ENCODE results near the gene FBLN7.
"Not testable (repeated sequence)": the region's sequence is repeated elsewhere in the genome, so short reads cannot be mapped to it uniquely, and the experiment has no call there.

Gene FBLN7

DNA sequence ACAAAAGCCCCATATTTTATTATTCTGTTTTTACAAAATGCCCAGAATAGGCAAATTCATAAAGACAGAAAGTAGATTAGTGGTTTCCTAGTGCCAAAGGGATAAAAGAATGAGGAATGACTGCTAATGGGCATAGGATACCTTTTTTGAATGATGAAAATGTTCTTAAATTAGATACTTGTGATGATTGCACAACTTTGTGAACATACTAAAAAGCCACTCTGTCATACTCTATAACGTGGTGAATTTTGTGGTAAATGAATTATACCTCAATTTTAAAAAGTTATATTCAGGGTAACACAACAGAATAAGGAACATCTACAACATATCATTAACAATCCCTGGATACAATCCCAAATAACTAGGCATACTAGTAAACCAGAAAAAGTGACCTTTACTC, 9.1 kb upstream of the FBLN7 start:
- Histone ChIP-seq H3K4me1 (ENCODE audit: insufficient read depth, low read length) (no peaks in the 10 kb centered on the region), H3K9me3 (ENCODE audit: low read length) (no peaks in the 10 kb centered on the region), H3K36me3 (ENCODE audit: insufficient read depth, low read length) (no peaks in the 10 kb centered on the region), H3K4me3 (ENCODE audit: low read length) (no peak overlapping the region), H3K27me3 (ENCODE audit: insufficient read depth, low read length) (no peaks in the 10 kb centered on the region), H2AFZ (ENCODE audit: low read depth, low read length) (no peak overlapping the region)

DNA sequence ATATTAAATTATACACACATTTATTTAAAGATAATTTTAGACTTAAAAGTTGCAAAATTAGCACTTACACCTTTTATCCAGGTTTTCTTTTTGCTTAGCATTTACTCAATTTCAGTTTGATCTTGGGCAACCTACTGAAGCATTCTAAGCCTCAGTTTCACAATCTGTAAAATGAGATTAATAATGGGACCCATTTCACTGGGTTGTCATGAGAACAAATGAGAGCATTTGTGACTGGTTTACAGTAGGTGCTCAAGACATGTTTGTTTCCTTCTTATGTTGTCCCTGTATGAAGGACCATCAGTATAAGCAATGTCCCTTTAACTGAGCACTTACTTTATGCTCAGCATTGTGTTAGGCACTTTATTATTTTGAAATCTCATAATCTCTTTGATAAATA, 4.8 kb upstream of the FBLN7 start:
- H3K4me3 ChIP-seq (ENCODE audit: low read length) = no peak overlapping the region
- H3K27me3 ChIP-seq (ENCODE audit: insufficient read depth, low read length) = no peaks in the 10 kb centered on the region
- H2AFZ ChIP-seq (ENCODE audit: low read depth, low read length) = no peak overlapping the region
- H3K4me1 ChIP-seq (ENCODE audit: insufficient read depth, low read length) = no peaks in the 10 kb centered on the region
- no peaks in the 10 kb centered on the region for H3K36me3 ChIP-seq (ENCODE audit: insufficient read depth, low read length)
- H3K9me3 ChIP-seq (ENCODE audit: low read length) = no peaks in the 10 kb centered on the region

DNA sequence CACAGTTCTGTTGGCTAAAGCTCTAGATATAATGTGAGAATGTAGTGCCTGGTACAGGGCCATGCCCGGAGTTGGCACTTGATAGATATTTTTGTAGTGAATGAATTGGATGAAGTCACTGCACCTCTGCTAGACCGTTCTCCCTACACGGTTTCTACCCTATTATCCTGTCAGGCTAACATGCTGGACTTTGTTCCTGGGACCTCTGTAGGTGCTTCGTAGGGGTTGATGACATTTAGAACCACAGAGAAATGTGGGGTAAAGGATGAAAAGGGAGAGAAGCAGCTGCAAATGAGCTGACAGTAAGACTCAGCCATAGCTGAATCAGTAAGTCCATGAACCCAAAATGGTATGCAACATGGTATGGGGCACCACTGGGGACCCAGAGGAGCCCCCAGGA, 4.1 kb upstream of the FBLN7 start:
- Histone ChIP-seq H3K4me3 (ENCODE audit: low read length) (no peak overlapping the region), H3K27me3 (ENCODE audit: insufficient read depth, low read length) (no peaks in the 10 kb centered on the region), H3K36me3 (ENCODE audit: insufficient read depth, low read length) (no peaks in the 10 kb centered on the region), H3K4me1 (ENCODE audit: insufficient read depth, low read length) (no peaks in the 10 kb centered on the region), H2AFZ (ENCODE audit: low read depth, low read length) (no peak overlapping the region), H3K9me3 (ENCODE audit: low read length) (no peaks in the 10 kb centered on the region)

DNA sequence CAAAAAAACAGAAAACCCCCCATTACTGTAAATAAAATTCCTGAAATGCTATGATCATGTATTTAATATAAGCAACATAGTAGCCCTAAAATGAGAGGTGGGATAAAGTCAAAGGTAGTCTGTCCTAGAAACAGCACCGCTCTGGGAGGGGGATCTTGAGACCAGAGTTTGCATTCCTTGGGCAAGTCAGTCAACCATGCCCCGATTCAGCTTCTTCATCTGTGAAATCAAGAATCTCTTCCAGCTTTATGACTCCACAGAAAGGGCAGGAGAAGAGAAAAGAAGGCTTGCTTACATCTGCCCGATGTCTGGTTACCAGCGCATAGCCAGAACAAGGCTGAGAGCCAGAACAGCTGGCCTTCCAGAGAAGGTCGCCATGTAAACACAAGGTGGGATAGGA, 2.1 kb upstream of the FBLN7 start:
- H2AFZ ChIP-seq (ENCODE audit: low read depth, low read length) = no peak overlapping the region

DNA sequence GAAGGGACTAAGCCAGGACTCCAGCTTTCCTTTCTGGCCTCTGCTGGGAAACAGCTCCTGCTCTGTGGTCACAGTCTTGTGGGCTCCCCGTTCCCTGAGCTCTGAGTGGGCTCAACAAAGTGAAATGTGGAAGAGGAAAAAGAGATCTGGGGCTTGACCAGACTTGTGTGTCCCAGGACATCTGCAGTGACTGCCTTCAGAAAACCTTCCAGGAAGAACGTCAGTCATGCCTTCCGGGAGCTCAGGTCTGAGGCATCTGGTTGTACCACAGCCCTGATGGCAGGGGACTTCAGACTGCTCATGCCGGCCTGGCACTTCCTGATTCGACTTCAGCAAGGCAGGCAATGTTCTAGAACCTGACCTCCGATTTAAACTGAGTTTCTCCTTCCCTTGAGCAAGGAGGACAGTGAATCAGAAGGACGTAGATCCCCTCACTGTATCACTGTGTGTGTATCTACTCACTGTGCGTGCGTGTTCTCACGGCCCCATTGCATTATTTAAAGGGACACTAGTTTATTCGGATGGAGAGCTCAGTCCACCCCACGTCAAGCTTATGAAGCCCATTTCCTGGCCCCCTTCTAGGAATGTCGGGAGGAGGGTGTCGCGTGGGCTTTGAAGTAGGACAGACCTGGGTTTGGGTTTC, 548 bp upstream of the FBLN7 start:
- Histone ChIP-seq H2AFZ (ENCODE audit: low read depth, low read length) (peak overlapping the region; percentile 14), H3K9me3 (ENCODE audit: low read length) (no peaks in the 10 kb centered on the region), H3K36me3 (ENCODE audit: insufficient read depth, low read length) (no peaks in the 10 kb centered on the region), H3K4me3 (ENCODE audit: low read length) (peak overlapping the region; percentile 39), H3K4me1 (ENCODE audit: insufficient read depth, low read length) (no peaks in the 10 kb centered on the region), H3K27me3 (ENCODE audit: insufficient read depth, low read length) (no peaks in the 10 kb centered on the region)

More for the DNA sequence above, 2.1 kb upstream of the FBLN7 start:
- H3K4me3 ChIP-seq (ENCODE audit: low read length) = no peak overlapping the region
- no peaks in the 10 kb centered on the region for H3K4me1 ChIP-seq (ENCODE audit: insufficient read depth, low read length)
- H3K27me3 ChIP-seq (ENCODE audit: insufficient read depth, low read length) = no peaks in the 10 kb centered on the region
- H3K9me3 ChIP-seq (ENCODE audit: low read length) = no peaks in the 10 kb centered on the region
- no peaks in the 10 kb centered on the region for H3K36me3 ChIP-seq (ENCODE audit: insufficient read depth, low read length)

DNA sequence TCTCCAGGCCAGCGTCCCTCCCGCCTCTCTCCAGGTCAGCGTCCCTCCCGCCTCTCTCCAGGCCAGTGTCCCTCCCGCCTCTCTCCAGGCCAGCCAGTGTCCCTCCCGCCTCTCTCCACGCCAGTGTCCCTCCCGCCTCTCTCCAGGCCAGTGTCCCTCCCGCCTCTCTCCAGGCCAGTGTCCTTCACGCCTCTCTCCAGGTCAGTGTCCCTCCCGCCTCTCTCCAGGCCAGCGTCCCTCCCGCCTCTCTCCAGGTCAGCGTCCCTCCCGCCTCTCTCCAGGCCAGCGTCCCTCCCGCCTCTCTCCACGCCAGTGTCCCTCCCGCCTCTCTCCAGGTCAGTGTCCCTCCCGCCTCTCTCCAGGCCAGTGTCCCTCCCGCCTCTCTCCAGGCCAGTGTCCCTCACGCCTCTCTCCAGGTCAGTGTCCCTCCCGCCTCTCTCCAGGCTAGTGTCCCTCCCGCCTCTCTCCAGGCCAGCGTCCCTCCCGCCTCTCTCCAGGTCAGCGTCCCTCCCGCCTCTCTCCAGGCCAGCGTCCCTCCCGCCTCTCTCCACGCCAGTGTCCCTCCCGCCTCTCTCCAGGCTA, 939 bp downstream of the FBLN7 start:
- H3K4me3 ChIP-seq (ENCODE audit: low read length); H3K27me3 ChIP-seq (ENCODE audit: insufficient read depth, low read length); H2AFZ ChIP-seq (ENCODE audit: low read depth, low read length); H3K9me3 ChIP-seq (ENCODE audit: low read length); H3K4me1 ChIP-seq (ENCODE audit: insufficient read depth, low read length); H3K36me3 ChIP-seq (ENCODE audit: insufficient read depth, low read length): not testable (repeated sequence)

DNA sequence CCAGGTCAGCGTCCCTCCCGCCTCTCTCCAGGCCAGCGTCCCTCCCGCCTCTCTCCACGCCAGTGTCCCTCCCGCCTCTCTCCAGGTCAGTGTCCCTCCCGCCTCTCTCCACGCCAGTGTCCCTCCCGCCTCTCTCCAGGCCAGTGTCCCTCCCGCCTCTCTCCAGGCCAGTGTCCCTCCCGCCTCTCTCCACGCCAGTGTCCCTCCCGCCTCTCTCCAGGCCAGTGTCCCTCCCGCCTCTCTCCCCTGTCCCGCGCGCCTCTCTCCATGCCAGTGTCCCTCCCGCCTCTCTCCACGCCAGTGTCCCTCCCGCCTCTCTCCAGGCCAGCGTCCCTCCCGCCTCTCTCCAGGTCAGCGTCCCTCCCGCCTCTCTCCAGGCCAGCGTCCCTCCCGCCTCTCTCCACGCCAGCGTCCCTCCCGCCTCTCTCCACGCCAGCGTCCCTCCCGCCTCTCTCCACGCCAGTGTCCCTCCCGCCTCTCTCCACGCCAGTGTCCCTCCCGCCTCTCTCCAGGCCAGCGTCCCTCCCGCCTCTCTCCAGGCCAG, 1.5 kb downstream of the FBLN7 start:
- H3K4me1 ChIP-seq (ENCODE audit: insufficient read depth, low read length); H3K27me3 ChIP-seq (ENCODE audit: insufficient read depth, low read length); H3K9me3 ChIP-seq (ENCODE audit: low read length); H3K36me3 ChIP-seq (ENCODE audit: insufficient read depth, low read length); H2AFZ ChIP-seq (ENCODE audit: low read depth, low read length); H3K4me3 ChIP-seq (ENCODE audit: low read length): not testable (repeated sequence)

DNA sequence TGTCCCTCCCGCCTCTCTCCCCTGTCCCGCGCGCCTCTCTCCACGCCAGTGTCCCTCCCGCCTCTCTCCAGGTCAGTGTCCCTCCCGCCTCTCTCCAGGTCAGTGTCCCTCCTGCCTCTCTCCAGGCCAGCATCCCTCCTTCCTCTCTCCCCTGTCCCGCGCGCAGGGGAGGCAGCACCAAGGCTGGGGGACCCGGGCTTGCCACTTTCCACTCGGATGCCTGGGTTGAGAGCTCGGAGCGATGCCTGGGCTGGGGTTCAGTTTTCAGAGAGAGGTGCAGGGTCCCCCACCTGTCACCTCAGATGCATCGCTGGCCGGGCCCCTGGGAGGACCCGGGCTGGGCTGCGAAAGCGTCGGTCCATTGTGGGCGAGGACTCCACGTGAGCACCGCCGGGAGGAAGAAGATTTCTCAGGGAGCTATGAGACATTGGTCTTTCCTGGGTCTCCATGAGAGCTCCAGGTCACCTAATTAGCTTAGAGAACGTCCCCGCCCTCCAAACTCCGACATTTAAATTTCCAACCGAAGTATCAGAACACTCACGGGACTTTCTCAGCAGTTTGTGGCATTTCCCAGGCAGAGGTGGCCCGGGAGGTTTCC, 2.1 kb downstream of the FBLN7 start:
- Histone ChIP-seq H3K4me1 (ENCODE audit: insufficient read depth, low read length) (no peaks in the 10 kb centered on the region), H3K27me3 (ENCODE audit: insufficient read depth, low read length) (no peaks in the 10 kb centered on the region), H3K4me3 (ENCODE audit: low read length) (no peak overlapping the region)

DNA sequence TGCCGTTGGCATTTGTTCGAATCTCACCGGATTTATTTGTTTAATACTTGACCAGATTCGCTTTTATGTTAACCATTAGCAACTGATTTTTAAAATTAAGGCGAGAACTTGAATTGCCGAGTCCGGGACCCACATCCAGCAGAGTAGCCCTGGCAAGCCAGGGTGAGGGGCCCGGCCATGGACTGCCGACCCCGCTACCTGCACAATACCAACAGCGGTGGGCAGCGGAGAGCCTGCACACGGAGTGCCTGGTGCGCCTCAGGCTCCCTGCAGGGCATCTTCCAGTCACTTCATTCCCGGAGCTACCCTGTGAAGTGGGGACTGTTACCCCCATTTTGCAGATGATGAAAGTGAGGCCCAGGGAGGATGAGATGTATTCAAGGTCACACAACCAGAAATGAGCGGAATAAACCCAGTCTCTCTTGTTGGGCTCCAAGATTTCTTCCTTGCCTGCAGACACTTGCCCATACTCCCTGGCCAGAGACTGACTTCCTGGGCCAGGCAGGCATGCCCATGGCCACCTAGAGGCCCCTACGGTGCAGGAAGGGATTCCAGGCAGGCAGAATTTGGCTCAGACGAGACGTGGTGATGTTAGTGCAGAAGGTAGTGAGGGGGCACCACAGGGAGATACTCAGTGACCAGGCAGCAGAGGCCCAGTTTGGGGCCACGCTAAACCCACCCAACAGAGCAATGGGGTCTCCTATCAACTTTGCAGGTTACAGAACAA, 2.9 kb downstream of the FBLN7 start:
- H2AFZ ChIP-seq (ENCODE audit: low read depth, low read length) = no peak overlapping the region
- H3K9me3 ChIP-seq (ENCODE audit: low read length) = no peaks in the 10 kb centered on the region
- H3K4me1 ChIP-seq (ENCODE audit: insufficient read depth, low read length) = no peaks in the 10 kb centered on the region
- H3K36me3 ChIP-seq (ENCODE audit: insufficient read depth, low read length) = no peaks in the 10 kb centered on the region
- no peak overlapping the region for H3K4me3 ChIP-seq (ENCODE audit: low read length)
- no peaks in the 10 kb centered on the region for H3K27me3 ChIP-seq (ENCODE audit: insufficient read depth, low read length)

More for the DNA sequence above, 2.1 kb downstream of the FBLN7 start:
- Histone ChIP-seq H3K36me3 (ENCODE audit: insufficient read depth, low read length) (no peaks in the 10 kb centered on the region), H3K9me3 (ENCODE audit: low read length) (no peaks in the 10 kb centered on the region), H2AFZ (ENCODE audit: low read depth, low read length) (no peak overlapping the region)

DNA sequence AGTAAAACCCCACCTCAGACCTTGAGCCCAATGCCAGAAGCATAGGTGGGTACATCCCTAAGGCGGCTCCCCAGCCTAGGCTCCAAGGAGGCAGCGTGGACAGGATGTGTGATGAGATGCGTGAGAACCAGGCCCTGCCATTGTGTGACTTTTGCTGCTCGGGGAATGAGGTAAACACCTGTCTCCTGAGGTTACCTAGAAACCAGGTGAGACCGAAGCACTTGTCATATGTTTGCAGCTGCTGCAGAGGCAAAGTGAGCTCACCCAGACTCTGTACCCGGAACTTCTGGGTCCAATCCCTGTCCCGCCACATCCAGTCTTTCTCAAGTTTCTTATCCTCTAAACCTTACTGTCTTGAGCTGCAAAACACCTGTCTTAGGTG, 3.4 kb downstream of the FBLN7 start:
- H2AFZ ChIP-seq (ENCODE audit: low read depth, low read length) = no peak overlapping the region
- no peak overlapping the region for H3K4me3 ChIP-seq (ENCODE audit: low read length)
- no peaks in the 10 kb centered on the region for H3K27me3 ChIP-seq (ENCODE audit: insufficient read depth, low read length)
- no peaks in the 10 kb centered on the region for H3K9me3 ChIP-seq (ENCODE audit: low read length)
- no peaks in the 10 kb centered on the region for H3K4me1 ChIP-seq (ENCODE audit: insufficient read depth, low read length)
- H3K36me3 ChIP-seq (ENCODE audit: insufficient read depth, low read length) = no peaks in the 10 kb centered on the region

DNA sequence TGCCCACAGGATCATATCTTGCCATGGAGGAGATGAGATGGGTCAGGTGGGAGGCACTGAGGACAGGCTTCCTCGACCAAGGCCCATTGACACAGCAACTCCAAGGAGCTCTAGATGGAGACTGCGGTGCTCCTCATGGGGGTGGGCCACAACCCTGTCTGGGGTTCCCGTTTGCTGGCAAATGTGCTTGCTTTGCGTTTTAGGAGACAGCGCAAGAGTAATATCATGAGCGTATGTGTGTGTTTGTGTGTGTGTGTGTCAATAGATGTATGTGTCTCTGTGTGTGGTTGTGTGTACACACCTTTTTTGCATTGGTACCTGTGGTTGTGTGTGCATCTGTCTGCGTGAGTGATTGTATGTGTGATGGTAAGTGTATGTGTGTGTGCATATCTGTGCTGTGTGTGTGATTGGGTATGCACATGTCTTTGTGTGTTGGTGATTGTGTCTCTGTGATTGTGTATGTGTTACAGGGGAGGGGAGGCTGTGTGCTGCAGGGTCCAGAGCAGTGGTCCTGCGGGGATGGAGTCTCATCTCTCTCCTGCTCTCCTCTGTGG, 4.4 kb downstream of the FBLN7 start:
- Histone ChIP-seq H3K4me1 (ENCODE audit: insufficient read depth, low read length) (no peaks in the 10 kb centered on the region), H2AFZ (ENCODE audit: low read depth, low read length) (no peak overlapping the region), H3K9me3 (ENCODE audit: low read length) (no peaks in the 10 kb centered on the region), H3K4me3 (ENCODE audit: low read length) (no peak overlapping the region), H3K27me3 (ENCODE audit: insufficient read depth, low read length) (no peaks in the 10 kb centered on the region), H3K36me3 (ENCODE audit: insufficient read depth, low read length) (no peaks in the 10 kb centered on the region)

DNA sequence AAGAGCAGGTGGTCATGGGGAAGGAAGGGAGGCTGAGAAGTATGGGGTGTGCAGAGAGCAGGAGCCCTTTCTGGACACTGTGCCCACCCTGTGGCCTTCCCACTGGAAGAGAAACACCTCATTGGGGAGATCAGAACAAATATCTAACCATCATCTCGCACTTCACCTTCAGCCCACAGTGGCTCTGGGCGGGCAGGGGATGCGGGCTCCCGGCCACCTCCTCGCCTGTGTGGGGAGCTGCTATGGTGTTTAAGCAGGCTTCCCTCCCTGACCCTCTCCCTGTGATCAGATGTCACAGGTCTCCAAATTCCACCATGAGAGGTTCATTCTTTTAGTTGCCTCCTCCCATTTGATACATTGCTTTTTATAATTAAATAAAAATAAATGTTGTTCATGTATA, 5.0 kb downstream of the FBLN7 start:
- Histone ChIP-seq H2AFZ (ENCODE audit: low read depth, low read length) (no peak overlapping the region), H3K27me3 (ENCODE audit: insufficient read depth, low read length) (no peaks in the 10 kb centered on the region), H3K4me3 (ENCODE audit: low read length) (no peak overlapping the region), H3K9me3 (ENCODE audit: low read length) (no peaks in the 10 kb centered on the region), H3K36me3 (ENCODE audit: insufficient read depth, low read length) (no peaks in the 10 kb centered on the region), H3K4me1 (ENCODE audit: insufficient read depth, low read length) (no peaks in the 10 kb centered on the region)

DNA sequence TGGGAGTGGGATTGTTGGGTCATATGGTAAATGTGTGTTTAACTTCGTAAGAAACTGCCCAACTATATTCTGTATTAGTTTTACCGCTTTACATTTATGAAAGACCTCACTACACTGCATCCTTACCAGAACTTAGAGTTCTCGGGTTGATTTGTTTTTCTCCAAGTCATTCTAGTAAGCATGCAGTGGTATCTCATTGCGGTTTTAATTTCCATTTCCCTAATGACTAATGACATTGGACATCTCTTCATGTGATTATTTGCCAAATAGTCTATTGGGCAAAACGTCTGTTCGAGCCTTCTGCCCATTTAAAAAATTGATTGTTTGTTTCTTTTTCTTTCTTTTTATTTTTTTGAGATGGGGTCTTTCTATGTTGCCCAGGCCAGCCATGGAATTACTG, 6.8 kb downstream of the FBLN7 start:
- H3K4me1 ChIP-seq (ENCODE audit: insufficient read depth, low read length) = peaks cover 6% of the 10 kb centered on the region
- H3K4me3 ChIP-seq (ENCODE audit: low read length) = no peak overlapping the region
- H3K36me3 ChIP-seq (ENCODE audit: insufficient read depth, low read length) = no peaks in the 10 kb centered on the region
- no peaks in the 10 kb centered on the region for H3K27me3 ChIP-seq (ENCODE audit: insufficient read depth, low read length)
- no peak overlapping the region for H2AFZ ChIP-seq (ENCODE audit: low read depth, low read length)
- H3K9me3 ChIP-seq (ENCODE audit: low read length) = no peaks in the 10 kb centered on the region

Data from neuron (in vitro differentiated cells).